Gastroesophageal sphincter (tissue), 4 donors: ENCODE data around the gene RGS9. TPM values are rescaled to one million over a fixed set of nuclear protein-coding genes. Genes with fewer than 3 reads are reported as not detected.

Source experiments
- ATAC-seq: fragments of 150-250 bp; one replicate; pipeline ENCODE4 v1.9.1; 2016; ENCODE audit warnings: mild to moderate bottlenecking, moderate library complexity
- H3K27ac ChIP-seq, 4 donors: fragments of 200-600 bp; sonication (generic) in 3 of 4; 1 replicate in 3 of 4; 2 replicates in 1 of 4; pipeline ENCODE4 v1.5.1; 2016 to 2019
- H3K27me3 ChIP-seq: fragments of 200-600 bp; sonication (generic); one replicate; pipeline ENCODE4 v1.5.1; 2019
- H3K36me3 ChIP-seq, 2 donors: fragments of 200-600 bp; sonication (generic); one replicate each; pipeline ENCODE4 v1.5.1; 2019; ENCODE audit warnings: control low read depth in 1 of 2
- H3K4me1 ChIP-seq, 3 donors: fragments of 200-600 bp; sonication (generic); 1 replicate in 2 of 3; 2 replicates in 1 of 3; pipeline ENCODE4 v1.5.1; 2016 to 2019; ENCODE audit warnings: control low read depth in 2 of 3
- H3K4me3 ChIP-seq, 2 donors: fragments of 200-600 bp; sonication (generic); one replicate each; pipeline ENCODE4 v1.5.1; 2019; ENCODE audit warnings: mild to moderate bottlenecking in 1 of 2, moderate library complexity in 1 of 2
- H3K9me3 ChIP-seq, 3 donors: fragments of 200-600 bp; sonication (generic); one replicate each; pipeline ENCODE4 v1.5.1; 2017 to 2019; ENCODE audit warnings: control low read depth in 2 of 3
- CTCF ChIP-seq, 4 experiments: fragments of 200-600 bp in 2 of 4; fragments of 450-650 bp in 2 of 4; sonication (generic) in 1 of 4; IDR thresholded peaks; one replicate each; pipeline ENCODE4 v1.5.1; 2017 to 2019; ENCODE audit warnings: antibody characterized with exemption in 4 of 4, mild to moderate bottlenecking in 2 of 4, moderate library complexity in 2 of 4
- EP300 ChIP-seq: sonication (generic); formaldehyde crosslinking; IDR thresholded peaks from one replicate; pipeline ENCODE4 v1.6.1; 2017; ENCODE audit warnings: antibody characterized with exemption, mild to moderate bottlenecking
- POLR2A ChIP-seq, 2 donors: fragments of 450-650 bp; IDR thresholded peaks; one replicate each; pipeline ENCODE4 v1.6.1; 2017; ENCODE audit warnings: antibody characterized with exemption in 2 of 2, mild to moderate bottlenecking in 2 of 2, moderate library complexity in 1 of 2
- POLR2AphosphoS5 ChIP-seq: sonication (generic); formaldehyde crosslinking; IDR thresholded peaks from one replicate; pipeline ENCODE4 v1.6.1; 2017; ENCODE audit warnings: antibody characterized with exemption
- WGBS, 2 donors: methylation state at CpG; one replicate each; pipeline ENCODE4 v1.1.5; 2018; ENCODE audit warnings: low coverage in 1 of 2; 5-methylcytosine and 5-hydroxymethylcytosine counted together
- total RNA-seq, 4 donors: library from RNA; depleted of rRNA; stranded (reverse); fragments of >200 nt; gene quantifications; one replicate each; pipeline ENCODE4 v1.1.0, GENCODE V29; 2016

RGS9 gene
- total RNA-seq, 4 donors from 2014 or later, result 17.4 to 43.9 (median 40.8) TPM

GRCh38 chr17:65243838-65244625, 106.9 kb downstream of the RGS9 start:
- Histone ChIP-seq H3K27me3 (no peaks in the 10 kb centered on the region), H3K36me3 (no peaks in the 10 kb centered on the region), H3K4me3 (no peak overlapping the region), H3K27ac (no peak overlapping the region), H3K9me3 (no peaks in the 10 kb centered on the region), H3K4me1 (peaks cover 0 to 11% (median 0%) of the 10 kb centered on the region in 3 donors)
- WGBS, 2 donors, result 46 to 58% methylated on average over 3 to 5 of the region's 9 CpGs
- no peak for ATAC-seq
- TF ChIP-seq POLR2AphosphoS5 (peak; percentile 25), CTCF (IDR thresholded peaks at IDR 0.05) (no peak), POLR2A (IDR thresholded peaks at IDR 0.05) (no peak), EP300 (no peak)

GRCh38 chr17:65246252-65246651, 109.1 kb downstream of the RGS9 start:
- Histone ChIP-seq H3K27ac (no peak overlapping the region), H3K27me3 (peaks cover 5% of the 10 kb centered on the region), H3K36me3 (no peaks in the 10 kb centered on the region), H3K9me3 (no peaks in the 10 kb centered on the region), H3K4me3 (no peak overlapping the region), H3K4me1 (peaks cover 0 to 11% (median 0%) of the 10 kb centered on the region in 3 donors)
- TF ChIP-seq POLR2A (IDR thresholded peaks at IDR 0.05) (no peak), EP300 (no peak), POLR2AphosphoS5 (no peak), CTCF (IDR thresholded peaks at IDR 0.05) (no peak)
- 79 to 83% methylated on average over 3 to 4 of the region's 4 CpGs for WGBS, 2 donors
- no peak for ATAC-seq

- peaks cover 19% of the 10 kb centered on the region for H3K27me3 ChIP-seq
- no peak for ATAC-seq
- H3K4me3 ChIP-seq, result no peak overlapping the region
- no peak overlapping the region for H3K27ac ChIP-seq
- no peaks in the 10 kb centered on the region for H3K4me1 ChIP-seq
- WGBS, 2 donors, result 100% methylated on average over 1 of the region's 2 CpGs; no CpG with 5 or more reads in 1 of the 2 donors
- no peaks in the 10 kb centered on the region for H3K36me3 ChIP-seq
- TF ChIP-seq POLR2AphosphoS5 (no peak), CTCF (IDR thresholded peaks at IDR 0.05) (no peak), POLR2A (IDR thresholded peaks at IDR 0.05) (no peak), EP300 (no peak)
- no peaks in the 10 kb centered on the region for H3K9me3 ChIP-seq
Measured at GRCh38 chr17:65249774-65250173, 112.6 kb downstream of the RGS9 start.

DNA sequence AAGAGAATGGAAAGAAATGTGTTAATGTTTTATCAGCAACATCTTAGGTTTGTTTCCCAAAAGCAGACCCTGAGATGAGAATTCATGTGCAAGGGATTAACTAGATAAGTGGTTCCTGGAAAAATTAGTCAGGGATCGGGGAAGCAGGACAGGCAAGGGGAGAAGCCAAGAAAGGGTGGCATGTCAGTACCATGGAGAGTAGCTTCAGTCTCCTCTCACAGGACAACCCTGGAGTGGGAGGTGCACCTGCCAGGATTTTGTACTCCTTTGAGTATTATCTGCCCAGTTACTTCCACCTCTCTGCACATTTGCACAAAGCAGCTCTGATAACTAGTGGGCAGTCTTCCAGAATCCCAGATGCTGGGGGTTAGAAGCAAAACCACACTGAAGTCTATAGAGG, 117.0 kb downstream of the RGS9 start:
- Histone ChIP-seq H3K36me3 (no peaks in the 10 kb centered on the region), H3K4me3 (no peak overlapping the region), H3K4me1 (no peaks in the 10 kb centered on the region), H3K9me3 (no peaks in the 10 kb centered on the region), H3K27ac (no peak overlapping the region), H3K27me3 (peaks cover 19% of the 10 kb centered on the region)
- no peak for TF ChIP-seq CTCF (IDR thresholded peaks at IDR 0.05)
- no peak for TF ChIP-seq EP300
- no peak for TF ChIP-seq POLR2A (IDR thresholded peaks at IDR 0.05)
- no peak for TF ChIP-seq POLR2AphosphoS5
- WGBS, 2 donors, result 33 to 38% methylated on average over 1 of the region's 1 CpG
- no peak for ATAC-seq

DNA sequence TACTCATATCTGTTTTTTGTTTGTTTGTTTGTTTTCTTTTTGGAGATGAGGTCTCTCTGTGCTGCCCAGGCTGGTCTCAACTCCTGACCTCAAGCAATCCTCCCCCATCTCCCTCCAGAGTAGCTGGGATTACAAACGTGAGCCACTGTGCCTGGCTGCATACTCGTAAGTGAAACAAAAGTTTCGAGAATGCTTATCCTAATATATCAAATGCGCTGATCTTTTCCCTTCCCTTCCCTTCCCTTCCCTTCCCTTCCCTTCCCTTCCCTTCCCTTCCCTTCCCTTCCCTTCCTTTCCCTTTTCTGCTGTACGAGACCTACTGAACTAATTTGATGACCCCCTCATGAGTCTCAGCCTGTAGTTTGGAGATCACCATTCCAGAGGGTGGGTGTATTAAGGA, 122.1 kb downstream of the RGS9 start:
- Histone ChIP-seq H3K9me3 (no peaks in the 10 kb centered on the region), H3K27me3 (no peaks in the 10 kb centered on the region), H3K27ac (no peak overlapping the region), H3K36me3 (no peaks in the 10 kb centered on the region), H3K4me1 (no peaks in the 10 kb centered on the region), H3K4me3 (no peak overlapping the region)
- no peak for ATAC-seq
- TF ChIP-seq EP300, result no peak
- TF ChIP-seq POLR2AphosphoS5, result no peak
- no peak for TF ChIP-seq POLR2A (IDR thresholded peaks at IDR 0.05)
- no peak for TF ChIP-seq CTCF (IDR thresholded peaks at IDR 0.05)
- WGBS, 2 donors, result 73 to 79% methylated on average over 3 to 5 of the region's 5 CpGs
